ENCODE data around the gene PRMT7.

DNA sequence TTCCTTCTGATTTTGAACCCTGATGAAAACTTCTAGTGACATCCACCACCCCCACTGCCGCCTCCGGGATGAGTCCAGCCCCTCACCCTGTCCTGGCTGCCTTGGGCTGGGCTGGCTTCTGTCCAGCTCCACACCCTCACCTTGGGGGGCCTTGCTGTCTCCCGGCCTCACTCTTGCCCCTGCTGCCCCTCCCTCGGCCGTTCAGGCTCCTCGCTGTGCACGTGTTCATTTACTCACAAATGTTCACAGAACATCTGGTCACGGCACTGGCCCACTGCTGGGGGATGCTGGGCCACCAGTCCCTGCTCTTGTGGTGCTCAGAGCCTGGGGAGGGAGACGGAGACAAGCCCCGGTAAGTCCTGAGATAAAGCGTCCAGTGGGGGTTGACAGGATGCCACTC is 40.6 kb downstream of the PRMT7 start:
- TF ChIP-seq, protein P1, sequence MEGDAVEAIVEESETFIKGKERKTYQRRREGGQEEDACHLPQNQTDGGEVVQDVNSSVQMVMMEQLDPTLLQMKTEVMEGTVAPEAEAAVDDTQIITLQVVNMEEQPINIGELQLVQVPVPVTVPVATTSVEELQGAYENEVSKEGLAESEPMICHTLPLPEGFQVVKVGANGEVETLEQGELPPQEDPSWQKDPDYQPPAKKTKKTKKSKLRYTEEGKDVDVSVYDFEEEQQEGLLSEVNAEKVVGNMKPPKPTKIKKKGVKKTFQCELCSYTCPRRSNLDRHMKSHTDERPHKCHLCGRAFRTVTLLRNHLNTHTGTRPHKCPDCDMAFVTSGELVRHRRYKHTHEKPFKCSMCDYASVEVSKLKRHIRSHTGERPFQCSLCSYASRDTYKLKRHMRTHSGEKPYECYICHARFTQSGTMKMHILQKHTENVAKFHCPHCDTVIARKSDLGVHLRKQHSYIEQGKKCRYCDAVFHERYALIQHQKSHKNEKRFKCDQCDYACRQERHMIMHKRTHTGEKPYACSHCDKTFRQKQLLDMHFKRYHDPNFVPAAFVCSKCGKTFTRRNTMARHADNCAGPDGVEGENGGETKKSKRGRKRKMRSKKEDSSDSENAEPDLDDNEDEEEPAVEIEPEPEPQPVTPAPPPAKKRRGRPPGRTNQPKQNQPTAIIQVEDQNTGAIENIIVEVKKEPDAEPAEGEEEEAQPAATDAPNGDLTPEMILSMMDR (IDR thresholded peaks at IDR 0.05), result no peak
- TF ChIP-seq EZH2 (IDR thresholded peaks at IDR 0.05; ENCODE audit: borderline replicate concordance, insufficient read depth, low read depth, low read length, poor library complexity, severe bottlenecking), result no peak
